SK-N-SH (cell line): ENCODE measurements around the gene FAM83F.

ENCODE experiments used
- JUND ChIP-seq: IDR thresholded peaks from 2 replicates; pipeline ENCODE4 v1.4.0; 2012
- TF ChIP-seq, protein P1 (sequence below): fragments of 200-600 bp; sonication (generic); IDR thresholded peaks from 2 replicates; pipeline ENCODE4 v1.6.1; 2017; ENCODE audit warnings: antibody characterized with exemption, mild to moderate bottlenecking, moderate library complexity

DNA sequence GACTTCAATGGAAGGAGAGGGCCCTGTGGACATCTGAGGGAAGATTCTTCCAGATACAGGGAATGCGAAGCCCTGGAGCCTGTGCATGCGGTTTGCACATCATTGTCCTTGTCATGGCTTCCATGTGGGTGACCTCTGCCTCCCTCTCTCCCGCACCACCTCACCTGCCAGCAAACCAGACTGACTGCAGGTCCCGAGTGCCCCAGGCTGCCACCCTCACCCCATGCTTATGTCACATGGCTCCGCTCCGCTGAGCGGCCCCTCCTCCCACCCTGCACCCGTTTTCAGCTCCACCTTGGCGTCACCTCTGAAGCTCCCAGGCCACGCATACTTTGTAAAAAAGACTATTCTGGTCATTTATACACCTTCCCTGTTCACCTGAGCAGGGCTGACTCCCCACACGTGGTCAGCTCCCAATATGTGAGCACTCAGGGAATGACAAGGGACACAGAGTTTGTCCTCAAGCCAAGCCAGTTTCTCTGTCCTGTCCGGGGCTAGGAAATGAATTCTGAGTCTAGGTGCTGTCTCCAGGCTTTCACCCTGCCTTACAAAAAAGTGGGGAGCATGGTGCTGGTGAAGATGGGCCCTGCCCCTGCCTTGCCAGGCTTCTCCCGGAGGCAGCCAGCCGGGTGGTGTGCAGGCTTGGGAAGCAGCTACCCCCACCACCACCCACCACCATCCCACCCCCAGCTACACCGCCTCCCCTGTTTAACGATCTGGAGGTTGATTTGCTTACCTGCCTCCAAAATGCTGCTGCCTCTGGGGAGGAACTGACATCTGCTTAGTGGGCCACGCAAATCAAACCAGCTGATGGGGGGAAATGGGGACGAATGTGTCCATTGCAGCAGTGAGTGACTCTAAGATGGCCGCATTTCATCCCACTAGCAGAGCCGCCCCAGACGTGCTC, 32.7 kb downstream of the FAM83F start:
- TF ChIP-seq, protein P1, sequence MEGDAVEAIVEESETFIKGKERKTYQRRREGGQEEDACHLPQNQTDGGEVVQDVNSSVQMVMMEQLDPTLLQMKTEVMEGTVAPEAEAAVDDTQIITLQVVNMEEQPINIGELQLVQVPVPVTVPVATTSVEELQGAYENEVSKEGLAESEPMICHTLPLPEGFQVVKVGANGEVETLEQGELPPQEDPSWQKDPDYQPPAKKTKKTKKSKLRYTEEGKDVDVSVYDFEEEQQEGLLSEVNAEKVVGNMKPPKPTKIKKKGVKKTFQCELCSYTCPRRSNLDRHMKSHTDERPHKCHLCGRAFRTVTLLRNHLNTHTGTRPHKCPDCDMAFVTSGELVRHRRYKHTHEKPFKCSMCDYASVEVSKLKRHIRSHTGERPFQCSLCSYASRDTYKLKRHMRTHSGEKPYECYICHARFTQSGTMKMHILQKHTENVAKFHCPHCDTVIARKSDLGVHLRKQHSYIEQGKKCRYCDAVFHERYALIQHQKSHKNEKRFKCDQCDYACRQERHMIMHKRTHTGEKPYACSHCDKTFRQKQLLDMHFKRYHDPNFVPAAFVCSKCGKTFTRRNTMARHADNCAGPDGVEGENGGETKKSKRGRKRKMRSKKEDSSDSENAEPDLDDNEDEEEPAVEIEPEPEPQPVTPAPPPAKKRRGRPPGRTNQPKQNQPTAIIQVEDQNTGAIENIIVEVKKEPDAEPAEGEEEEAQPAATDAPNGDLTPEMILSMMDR = no peak
- TF ChIP-seq JUND = no peak
